GM10248 (cell line): ENCODE measurements around the gene AMN.

ENCODE experiments used
- CTCF ChIA-PET: fragments of 300-600 bp; sonication (Branson Sonifier 250); formaldehyde crosslinking; extraction: SDS; loops from one replicate; lab custom pipeline; 2021; ENCODE audit warnings: antibody characterized with exemption; lab: Yijun Ruan, JAX
- POLR2A ChIA-PET: fragments of 350-650 bp; sonication (Branson Sonifier 250); formaldehyde crosslinking; extraction: SDS; loops from one replicate; lab custom pipeline; 2020; ENCODE audit warnings: antibody characterized with exemption; lab: Yijun Ruan, JAX
- DNase-seq: peaks from one replicate; pipeline ENCODE4 v3.0.0; 2012; ENCODE audit errors: extremely low spot score
- CTCF ChIP-seq: IDR thresholded peaks from 2 replicates; pipeline ENCODE4 v1.5.1; 2012; ENCODE audit warnings: mild to moderate bottlenecking, low read depth; ENCODE audit errors: extremely low read depth, missing control alignments, control extremely low read depth

The AMN gene

DNA sequence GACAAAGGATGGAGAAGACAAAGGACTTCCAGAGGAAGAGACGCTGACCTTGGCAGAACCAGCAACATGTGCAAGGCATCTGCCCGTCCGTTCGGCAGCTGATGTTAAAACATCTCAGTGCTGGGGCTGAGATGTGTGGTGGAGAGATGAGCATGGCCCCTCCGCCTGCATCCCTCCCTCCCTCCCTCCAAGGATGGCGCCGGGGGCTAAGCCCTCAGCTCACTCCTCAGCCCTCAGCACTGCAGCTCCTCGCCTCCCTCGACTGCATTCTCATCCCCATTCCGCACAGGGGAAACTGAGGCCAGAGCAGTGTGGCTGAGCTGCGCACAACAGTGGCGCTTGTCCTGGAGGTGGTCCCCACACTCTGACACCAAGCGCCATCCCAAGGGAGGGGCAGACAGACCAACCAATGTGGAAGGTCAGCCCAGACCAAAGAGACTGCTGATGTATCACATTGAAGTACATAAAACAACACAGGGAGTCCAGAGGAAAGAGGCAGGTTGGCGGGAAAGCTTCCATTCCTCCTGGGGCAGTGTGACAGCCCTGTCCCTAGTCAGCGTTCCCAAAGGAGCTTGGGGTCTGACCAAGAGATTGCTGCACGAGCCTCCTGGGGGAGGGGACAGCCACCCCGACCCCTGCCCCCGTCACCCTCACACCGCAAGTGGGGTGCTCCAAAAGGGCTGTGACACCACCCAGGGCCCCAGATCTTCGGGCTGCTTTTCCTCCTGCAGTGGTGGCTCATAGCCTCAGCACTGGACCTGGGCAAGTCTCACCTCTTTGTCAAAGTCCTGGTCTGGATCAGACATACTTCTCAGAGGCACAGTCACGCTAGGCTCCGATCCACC, 15.1 kb downstream of the AMN start:
- no peak for TF ChIP-seq CTCF
- ChIA-PET CTCF (no interaction called here), POLR2A (no interaction called here)
- DNase-seq = no peak

DNA sequence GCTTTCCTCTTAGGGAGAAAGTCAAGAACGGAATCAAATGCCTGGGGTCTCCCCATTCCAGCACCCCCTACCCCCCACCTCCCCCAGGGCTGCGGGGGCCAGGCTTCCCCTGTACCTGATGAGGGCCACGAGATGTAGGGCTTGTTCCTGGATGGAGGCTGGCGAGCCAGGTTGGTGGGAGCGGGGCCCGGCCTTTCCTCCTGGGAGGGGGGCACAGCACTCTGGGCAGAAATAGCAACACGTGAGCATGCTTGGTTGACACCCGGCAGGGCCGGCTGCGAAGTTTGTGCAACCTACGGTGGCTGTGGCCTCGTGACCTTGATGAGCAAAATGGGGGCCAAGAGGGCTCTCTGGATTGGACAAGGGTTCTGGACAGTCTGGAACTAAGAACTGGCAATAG, 15.7 kb downstream of the AMN start:
- DNase-seq = no peak
- ChIA-PET CTCF (no interaction called here), POLR2A (no interaction called here)
- TF ChIP-seq CTCF = no peak

DNA sequence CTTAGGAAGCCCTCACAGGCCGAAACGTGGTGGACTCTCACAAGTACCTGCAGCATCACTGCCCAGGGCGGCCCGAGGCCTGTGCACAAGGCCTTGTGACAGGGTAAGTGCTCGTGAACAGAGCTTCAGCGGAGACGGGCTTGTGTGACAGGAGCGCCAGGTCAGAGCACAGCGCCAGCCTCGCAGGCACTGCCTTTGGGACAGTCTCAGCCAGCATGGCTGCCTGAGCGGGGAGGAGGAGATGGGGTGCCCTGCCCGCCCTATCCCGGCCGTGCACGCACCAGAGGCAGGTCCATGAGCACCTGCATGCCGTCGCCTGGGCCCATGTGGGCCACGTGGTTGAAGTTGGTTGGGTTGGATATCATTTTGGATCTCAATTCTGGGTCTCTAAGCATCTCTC, 16.9 kb downstream of the AMN start:
- no peak for TF ChIP-seq CTCF
- DNase-seq = no peak
- ChIA-PET CTCF (no interaction called here), POLR2A (no interaction called here)

GRCh38 chr14:102939820-102940561, 17.5 kb downstream of the AMN start:
- ChIA-PET CTCF (no interaction called here), POLR2A (no interaction called here)
- TF ChIP-seq CTCF = no peak
- no peak for DNase-seq

DNA sequence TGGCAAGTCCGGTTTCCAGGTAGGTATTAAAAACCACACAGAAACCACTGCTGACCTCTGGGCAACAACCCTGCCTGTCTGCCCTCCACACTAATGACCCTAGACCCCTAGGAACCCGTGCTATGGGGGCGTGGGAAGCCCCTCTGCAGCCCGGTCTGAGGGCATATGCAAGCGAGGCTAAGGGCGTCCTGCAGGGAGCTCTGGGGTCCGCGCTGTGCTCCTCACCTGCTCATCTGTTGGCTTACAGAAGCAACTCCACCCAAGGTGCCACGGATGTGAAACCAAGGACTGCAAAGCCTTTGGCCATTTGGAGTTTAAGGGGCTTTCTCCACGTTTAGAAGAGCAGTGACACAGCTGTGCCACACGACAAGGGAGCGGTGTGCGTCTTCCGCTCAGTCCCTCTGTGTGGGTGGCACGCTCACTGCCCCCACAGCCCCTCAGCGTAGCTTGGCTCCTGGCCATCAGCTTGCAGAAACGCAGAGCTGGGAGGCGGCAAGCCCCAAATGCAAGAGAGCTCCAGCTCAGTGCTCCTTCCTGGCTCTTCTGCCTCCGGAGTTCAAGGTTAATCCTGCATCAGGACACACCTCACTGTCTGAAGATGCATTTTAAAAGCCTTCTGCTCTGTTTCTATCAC, 18.4 kb downstream of the AMN start:
- no peak for DNase-seq
- ChIA-PET CTCF (interaction anchor here (1.0 kb wide), 1 partner anchor 46 kb away, joined by 3 read pairs; no protein-coding TSS in a partner anchor), POLR2A (interaction anchor here (0.6 kb wide), 1 partner anchor 868 kb away, joined by 7 read pairs; no protein-coding TSS in a partner anchor)
- no peak for TF ChIP-seq CTCF

- CTCF ChIA-PET = interaction anchor here (1.0 kb wide), 1 partner anchor 46 kb away, joined by 3 read pairs; no protein-coding TSS in a partner anchor
- TF ChIP-seq CTCF = no peak
- DNase-seq = no peak
- POLR2A ChIA-PET = no interaction called here
Measured at GRCh38 chr14:102941419-102942011, 19.1 kb downstream of the AMN start.
